C4-2B (cell line): ENCODE measurements around the gene NAV3.

Source experiments
- H3K27ac ChIP-seq: fragments of 450-650 bp; 2 replicates; pipeline ENCODE4 v1.5.1; 2017
- ZFX ChIP-seq: fragments of 450-650 bp; IDR thresholded peaks from 2 replicates; pipeline ENCODE4 v1.6.1; 2017
- TF ChIP-seq, protein P1 (sequence below): fragments of 450-650 bp; conservative IDR thresholded peaks from 2 replicates; pipeline ENCODE4 v1.5.1; 2017; ENCODE audit warnings: mild to moderate bottlenecking

NAV3 gene

GRCh38 chr12:77957062-77957461 is 126.4 kb downstream of the NAV3 start:
- TF ChIP-seq, protein P1, sequence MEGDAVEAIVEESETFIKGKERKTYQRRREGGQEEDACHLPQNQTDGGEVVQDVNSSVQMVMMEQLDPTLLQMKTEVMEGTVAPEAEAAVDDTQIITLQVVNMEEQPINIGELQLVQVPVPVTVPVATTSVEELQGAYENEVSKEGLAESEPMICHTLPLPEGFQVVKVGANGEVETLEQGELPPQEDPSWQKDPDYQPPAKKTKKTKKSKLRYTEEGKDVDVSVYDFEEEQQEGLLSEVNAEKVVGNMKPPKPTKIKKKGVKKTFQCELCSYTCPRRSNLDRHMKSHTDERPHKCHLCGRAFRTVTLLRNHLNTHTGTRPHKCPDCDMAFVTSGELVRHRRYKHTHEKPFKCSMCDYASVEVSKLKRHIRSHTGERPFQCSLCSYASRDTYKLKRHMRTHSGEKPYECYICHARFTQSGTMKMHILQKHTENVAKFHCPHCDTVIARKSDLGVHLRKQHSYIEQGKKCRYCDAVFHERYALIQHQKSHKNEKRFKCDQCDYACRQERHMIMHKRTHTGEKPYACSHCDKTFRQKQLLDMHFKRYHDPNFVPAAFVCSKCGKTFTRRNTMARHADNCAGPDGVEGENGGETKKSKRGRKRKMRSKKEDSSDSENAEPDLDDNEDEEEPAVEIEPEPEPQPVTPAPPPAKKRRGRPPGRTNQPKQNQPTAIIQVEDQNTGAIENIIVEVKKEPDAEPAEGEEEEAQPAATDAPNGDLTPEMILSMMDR: no peak
- TF ChIP-seq ZFX: no peak
- no peak overlapping the region for H3K27ac ChIP-seq

GRCh38 chr12:77963576-77964178 is 133.0 kb downstream of the NAV3 start:
- no peak overlapping the region for H3K27ac ChIP-seq
- TF ChIP-seq, protein P1: no peak
- no peak for TF ChIP-seq ZFX

- H3K27ac ChIP-seq: no peak overlapping the region
- no peak for TF ChIP-seq ZFX
- TF ChIP-seq, protein P1: no peak
Observed at GRCh38 chr12:77965790-77966189, 135.1 kb downstream of the NAV3 start.

- no peak overlapping the region for H3K27ac ChIP-seq
- TF ChIP-seq, protein P1: no peak
- TF ChIP-seq ZFX: no peak
Observed at GRCh38 chr12:77968021-77968420, 137.3 kb downstream of the NAV3 start.

DNA sequence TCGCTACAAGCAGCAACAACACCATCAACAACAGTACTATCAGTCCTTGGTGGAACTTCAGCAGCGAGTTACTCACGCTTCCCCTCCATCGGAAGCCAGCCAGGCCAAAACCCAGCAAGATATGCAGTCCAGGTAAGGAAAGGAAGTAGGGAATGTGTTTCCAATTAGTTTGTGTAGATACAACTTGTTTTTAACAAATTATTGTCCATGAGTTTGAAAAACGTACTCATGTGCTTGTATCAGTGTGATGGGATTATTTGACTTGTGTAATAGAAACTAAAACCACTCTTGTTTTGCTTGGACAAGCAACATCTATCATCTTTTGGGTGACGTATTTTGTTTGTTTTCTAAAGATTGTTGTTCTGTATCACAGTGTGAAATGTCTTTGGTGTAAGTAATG is 137.9 kb downstream of the NAV3 start:
- no peak overlapping the region for H3K27ac ChIP-seq
- TF ChIP-seq ZFX: no peak
- TF ChIP-seq, protein P1: no peak

- TF ChIP-seq, protein P1: no peak
- TF ChIP-seq ZFX: no peak
- H3K27ac ChIP-seq: no peak overlapping the region
Observed at GRCh38 chr12:77973579-77973978, 142.9 kb downstream of the NAV3 start.

DNA sequence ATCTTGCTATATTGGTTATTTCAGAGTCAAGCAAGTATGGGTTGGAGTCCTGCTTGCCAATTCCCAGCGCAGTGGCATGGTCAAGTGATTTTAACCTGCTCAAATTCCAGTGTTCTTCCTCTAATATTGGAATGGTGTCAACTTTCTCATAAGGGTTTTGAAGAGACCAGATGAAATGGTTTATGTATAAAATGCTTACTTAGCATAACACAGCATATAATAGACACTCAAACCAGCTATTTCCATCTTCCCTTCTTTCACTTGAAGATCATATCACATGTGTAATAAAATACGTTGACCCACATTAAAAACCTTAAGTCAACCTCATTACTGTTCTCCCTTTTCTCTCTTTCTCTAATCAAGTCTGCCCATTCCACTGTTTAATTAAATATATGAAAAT is 144.0 kb downstream of the NAV3 start:
- H3K27ac ChIP-seq: no peak overlapping the region
- TF ChIP-seq ZFX: no peak
- TF ChIP-seq, protein P1: no peak
